Stimulated activated CD4-positive, alpha-beta T cell treated with anti-CD3 and anti-CD28 coated beads, Interleukin-2, amount 100 ng/mL, for 48 hours (primary cell): ENCODE data around the gene SULT2B1.

Experiments used
- DNase-seq, 2 donors: peaks; one replicate each; pipeline ENCODE4 v3.0.0-alpha.2; 2020

The SULT2B1 gene

GRCh38 chr19:48603850-48604249, 51.9 kb downstream of the SULT2B1 start:
- DNase-seq: no peak

- no peak for DNase-seq
Observed at GRCh38 chr19:48606463-48607358, 54.7 kb downstream of the SULT2B1 start, which contains the start of gene SPACA4. SPACA4 (plus strand) TSS chr19:48606742; CDS start chr19:48606979, 237 bp downstream.

- no peak for DNase-seq
Observed at GRCh38 chr19:48607359-48607755, 55.4 kb downstream of the SULT2B1 start.

- DNase-seq: peak in 1 of 2 donors; percentile 43
Observed at GRCh38 chr19:48608798-48609263, 56.9 kb downstream of the SULT2B1 start.

- DNase-seq: no peak
Observed at GRCh38 chr19:48609571-48610108, 57.7 kb downstream of the SULT2B1 start.

GRCh38 chr19:48611872-48612271, 59.9 kb downstream of the SULT2B1 start:
- no peak for DNase-seq

- no peak for DNase-seq
Observed at GRCh38 chr19:48613024-48613851, 61.3 kb downstream of the SULT2B1 start.

- no peak for DNase-seq
Observed at GRCh38 chr19:48613852-48614435, 62.0 kb downstream of the SULT2B1 start.

GRCh38 chr19:48614436-48615230, 62.7 kb downstream of the SULT2B1 start, which contains the start of gene FAM83E:
FAM83E (minus strand) TSS chr19:48615076; CDS start chr19:48613372, 1,704 bp downstream.
- no peak for DNase-seq

GRCh38 chr19:48615231-48616040, 63.5 kb downstream of the SULT2B1 start:
- no peak for DNase-seq

- DNase-seq: no peak
Observed at GRCh38 chr19:48616041-48616436, 64.1 kb downstream of the SULT2B1 start.

- DNase-seq: no peak
Observed at GRCh38 chr19:48616491-48617056, 64.6 kb downstream of the SULT2B1 start.

- no peak for DNase-seq
Observed at GRCh38 chr19:48617146-48617937, 65.4 kb downstream of the SULT2B1 start.

GRCh38 chr19:48618278-48618915, 66.4 kb downstream of the SULT2B1 start:
- DNase-seq: no peak

GRCh38 chr19:48618916-48619691, 67.1 kb downstream of the SULT2B1 start, which contains the start of the genes RPL18 and SPHK2:
RPL18 (minus strand) TSS chr19:48619178; CDS start chr19:48619143, 35 bp downstream.
SPHK2 (plus strand) TSS chr19:48619506; CDS start chr19:48620515, 1,009 bp downstream.
- DNase-seq: peak; percentile 92 to 94

GRCh38 chr19:48619692-48620585, 68.0 kb downstream of the SULT2B1 start:
- no peak for DNase-seq

- no peak for DNase-seq
Observed at GRCh38 chr19:48623556-48624066, 71.6 kb downstream of the SULT2B1 start.
